Endodermal cell (in vitro differentiated cells): ENCODE data around the gene INAFM2. TPM values are rescaled to one million over a fixed set of nuclear protein-coding genes. Genes with fewer than 3 reads are reported as not detected.

ENCODE experiments used
- DNase-seq: peaks from one replicate; pipeline ENCODE4 v3.0.0-alpha.2; 2017
- H3K27ac ChIP-seq: 2 replicates; pipeline ENCODE4 v1.5.1; 2013; ENCODE audit warnings: mild to moderate bottlenecking, low read depth, low read length, moderate library complexity
- H3K27me3 ChIP-seq: 2 replicates; pipeline ENCODE4 v1.6.1; 2013; ENCODE audit warnings: mild to moderate bottlenecking, low read length, moderate library complexity; ENCODE audit not compliant: insufficient read depth, control insufficient read depth, poor library complexity, severe bottlenecking
- H3K36me3 ChIP-seq: 2 replicates; pipeline ENCODE4 v1.7.0; 2013; ENCODE audit warnings: mild to moderate bottlenecking, low read length, moderate library complexity; ENCODE audit not compliant: control insufficient read depth, insufficient read depth
- H3K4me1 ChIP-seq: one replicate; pipeline ENCODE4 v1.7.0; 2013; ENCODE audit warnings: low read length; ENCODE audit not compliant: control insufficient read depth, insufficient read depth
- H3K4me3 ChIP-seq: 2 replicates; pipeline ENCODE4 v1.5.1; 2013; ENCODE audit warnings: mild to moderate bottlenecking, low read length, moderate library complexity
- H3K9ac ChIP-seq: 2 replicates; pipeline ENCODE4 v1.6.1; 2013; ENCODE audit warnings: mild to moderate bottlenecking, low read length, moderate library complexity; ENCODE audit not compliant: poor library complexity, severe bottlenecking; ENCODE audit errors: extremely low read depth
- H3K9me3 ChIP-seq: 2 replicates; pipeline ENCODE4 v1.6.1; 2013; ENCODE audit warnings: mild to moderate bottlenecking, low read length, moderate library complexity; ENCODE audit not compliant: control insufficient read depth
- H3K27ac Mint-ChIP-seq: 2 replicates; pipeline ENCODE4 v1.8.0; 2020; ENCODE audit warnings: mixed read lengths
- H3K27me3 Mint-ChIP-seq: 2 replicates; pipeline ENCODE4 v1.8.0; 2021; ENCODE audit warnings: mild to moderate bottlenecking, mixed read lengths; ENCODE audit not compliant: insufficient read depth
- H3K36me3 Mint-ChIP-seq: 2 replicates; pipeline ENCODE4 v1.8.0; 2020; ENCODE audit warnings: low read depth, mixed read lengths
- H3K4me1 Mint-ChIP-seq: 2 replicates; pipeline ENCODE4 v1.8.0; 2020; ENCODE audit warnings: mixed read lengths
- H3K4me3 Mint-ChIP-seq: 2 replicates; pipeline ENCODE4 v1.8.0; 2020; ENCODE audit warnings: mild to moderate bottlenecking, moderate library complexity, mixed read lengths
- H3K9me3 Mint-ChIP-seq: 2 replicates; pipeline ENCODE4 v1.8.0; 2020; ENCODE audit warnings: mild to moderate bottlenecking, mixed read lengths
- CTCF ChIP-seq: fragments of 200-600 bp; sonication (generic); conservative IDR thresholded peaks from 2 replicates; pipeline ENCODE4 v1.5.0; 2021; ENCODE audit warnings: antibody characterized with exemption, mild to moderate bottlenecking
- WGBS, 2 experiments: methylation state at CpG; one replicate each; pipeline versions ENCODE4 v1.1.5 to v1.1.7; 2013; ENCODE audit warnings: missing lambda C conversion rate in 2 of 2, mixed read lengths in 1 of 2; ENCODE audit not compliant: insufficient coverage in 1 of 2, insufficient read length in 1 of 2; 5-methylcytosine and 5-hydroxymethylcytosine counted together
- total RNA-seq, 2 donors: library from RNA; stranded (reverse); fragmentation: NEBNext Ultra II Directional in 1 of 2; extraction: Animal tissue kit (Norgen Biotek cat#: 25700) in 1 of 2; gene quantifications; 2 replicates in 1 of 2; 3 replicates in 1 of 2; pipeline ENCODE4 v1.2.1, GENCODE V29; 2021

Gene INAFM2
- total RNA-seq, 2 donors from 2014 or later = 4.6 to 8.6 TPM

DNA sequence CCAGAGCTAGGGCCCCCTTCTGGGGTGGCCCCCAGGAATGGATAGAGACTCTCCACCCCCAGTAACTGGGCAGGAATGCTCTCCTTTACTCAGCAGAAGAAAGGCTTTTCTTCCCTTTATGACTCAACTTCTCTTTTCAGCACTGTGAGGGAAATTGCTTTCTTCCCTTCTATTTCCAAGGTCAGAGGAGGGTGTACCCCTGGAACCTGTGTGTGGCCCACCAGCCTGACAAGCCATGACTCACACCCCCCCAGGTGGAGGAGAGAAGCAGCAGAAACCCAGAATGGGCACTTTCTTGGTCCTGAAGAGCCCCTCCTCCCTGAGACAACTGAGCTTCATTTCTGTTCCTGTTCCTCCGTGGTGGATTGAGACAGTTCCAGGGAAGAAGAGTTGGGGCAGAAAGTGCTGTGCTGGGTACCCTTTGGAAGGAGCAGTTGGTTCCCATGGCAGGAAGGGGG, 37.9 kb upstream of the INAFM2 start:
- H3K27ac Mint-ChIP-seq = no peak overlapping the region
- no peaks in the 10 kb centered on the region for H3K9me3 Mint-ChIP-seq
- no peaks in the 10 kb centered on the region for H3K4me1 ChIP-seq
- 17% methylated on average over 1 of the region's 1 CpG; no CpG with 5 or more reads in 1 of the 2 experiments for WGBS, 2 experiments
- H3K27ac ChIP-seq = peak overlapping the region; percentile 22
- H3K4me1 Mint-ChIP-seq = peaks cover 4% of the 10 kb centered on the region
- H3K36me3 ChIP-seq = no peaks in the 10 kb centered on the region
- H3K4me3 ChIP-seq = no peak overlapping the region
- H3K4me3 Mint-ChIP-seq = no peak overlapping the region
- H3K27me3 Mint-ChIP-seq = peaks cover 90% of the 10 kb centered on the region
- H3K27me3 ChIP-seq = peaks cover 100% of the 10 kb centered on the region
- TF ChIP-seq CTCF = no peak
- H3K9ac ChIP-seq = no peak overlapping the region
- no peaks in the 10 kb centered on the region for H3K9me3 ChIP-seq
- no peak for DNase-seq
- no peaks in the 10 kb centered on the region for H3K36me3 Mint-ChIP-seq

DNA sequence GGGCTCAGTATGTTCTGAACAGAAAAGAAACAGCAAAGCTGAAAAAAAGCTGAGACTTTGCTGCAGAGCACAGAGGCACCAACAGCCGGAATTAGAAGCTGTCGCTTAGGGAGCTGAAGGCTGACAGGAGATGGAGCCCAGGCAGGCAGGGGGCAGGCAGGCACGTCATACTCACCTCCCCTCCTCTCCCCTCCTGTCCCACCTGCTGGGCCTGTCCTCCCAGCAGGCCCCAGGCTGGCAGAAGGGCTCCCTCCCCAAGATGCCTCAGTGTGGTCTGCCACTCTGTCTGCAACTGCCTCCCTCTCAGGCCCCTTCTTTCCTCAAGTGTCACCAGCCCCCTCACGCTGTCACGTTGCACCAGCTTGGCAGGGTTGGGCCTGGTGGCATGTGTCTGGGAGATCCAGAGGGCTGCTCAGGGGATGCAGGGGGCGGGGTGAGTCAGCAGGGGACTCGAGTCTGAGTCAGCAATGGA, 37.4 kb upstream of the INAFM2 start:
- H3K4me1 ChIP-seq = no peaks in the 10 kb centered on the region
- peaks cover 3% of the 10 kb centered on the region for H3K4me1 Mint-ChIP-seq
- WGBS, 2 experiments = 50 to 62% methylated on average over 3 to 7 of the region's 7 CpGs
- no peaks in the 10 kb centered on the region for H3K9me3 Mint-ChIP-seq
- no peak overlapping the region for H3K27ac ChIP-seq
- no peak for TF ChIP-seq CTCF
- no peaks in the 10 kb centered on the region for H3K9me3 ChIP-seq
- no peaks in the 10 kb centered on the region for H3K36me3 ChIP-seq
- no peak overlapping the region for H3K4me3 Mint-ChIP-seq
- H3K9ac ChIP-seq = no peak overlapping the region
- no peak overlapping the region for H3K27ac Mint-ChIP-seq
- no peak for DNase-seq
- peaks cover 100% of the 10 kb centered on the region for H3K27me3 ChIP-seq
- no peak overlapping the region for H3K4me3 ChIP-seq
- no peaks in the 10 kb centered on the region for H3K36me3 Mint-ChIP-seq
- H3K27me3 Mint-ChIP-seq = peaks cover 88% of the 10 kb centered on the region

DNA sequence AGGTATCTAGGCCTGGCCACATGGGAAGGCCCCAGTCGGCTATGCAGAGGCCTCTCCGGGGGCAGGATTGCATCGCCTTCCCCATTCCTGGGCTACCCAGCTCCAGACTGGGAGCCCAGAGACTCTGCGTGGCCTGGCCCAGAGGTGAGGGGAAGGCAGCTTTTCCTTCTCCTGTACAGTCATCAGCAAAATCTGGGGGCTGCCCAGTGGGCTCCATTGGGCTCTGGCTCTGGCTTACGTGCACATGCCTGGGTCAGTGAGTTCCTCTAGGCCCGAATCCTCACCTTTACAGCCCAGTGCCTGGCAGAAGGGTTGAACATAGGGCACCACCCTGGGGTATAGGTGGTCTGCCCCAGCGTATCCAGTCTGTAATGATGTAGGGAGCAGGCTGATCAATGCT, 36.7 kb upstream of the INAFM2 start:
- H3K27me3 ChIP-seq = peaks cover 100% of the 10 kb centered on the region
- 71 to 83% methylated on average over 1 to 7 of the region's 7 CpGs for WGBS, 2 experiments
- no peak overlapping the region for H3K27ac Mint-ChIP-seq

More for the DNA sequence above, 36.7 kb upstream of the INAFM2 start:
- Histone ChIP-seq H3K36me3 (no peaks in the 10 kb centered on the region), H3K27ac (no peak overlapping the region), H3K9ac (no peak overlapping the region), H3K9me3 (no peaks in the 10 kb centered on the region), H3K4me3 (no peak overlapping the region), H3K4me1 (no peaks in the 10 kb centered on the region)
- no peak for DNase-seq
- Mint-ChIP-seq H3K4me3 (no peak overlapping the region), H3K9me3 (no peaks in the 10 kb centered on the region), H3K36me3 (no peaks in the 10 kb centered on the region), H3K27me3 (peaks cover 88% of the 10 kb centered on the region), H3K4me1 (peaks cover 2% of the 10 kb centered on the region)
- no peak for TF ChIP-seq CTCF
